Measurements from ENCODE around the gene RUNX1.
"Not testable (repeated sequence)": the region's sequence is repeated elsewhere in the genome, so short reads cannot be mapped to it uniquely, and the experiment has no call there.

RUNX1 gene

GRCh38 chr21:34966881-34967280 is 82.2 kb downstream of the RUNX1 start:
- not testable (repeated sequence) for DNase-seq

GRCh38 chr21:34965200-34966174 is 83.6 kb downstream of the RUNX1 start:
- no peak for DNase-seq

- no peak for DNase-seq
These were observed 86.4 kb downstream of the RUNX1 start for GRCh38 chr21:34962586-34963222.

GRCh38 chr21:34962136-34962535 is 87.0 kb downstream of the RUNX1 start:
- DNase-seq: no peak

- DNase-seq: no peak
These were observed 88.4 kb downstream of the RUNX1 start for GRCh38 chr21:34960687-34961086.

- DNase-seq: no peak
These were observed 89.5 kb downstream of the RUNX1 start for GRCh38 chr21:34959607-34960006.

GRCh38 chr21:34958040-34958439 is 91.1 kb downstream of the RUNX1 start:
- no peak for DNase-seq

- no peak for DNase-seq
These were observed 92.4 kb downstream of the RUNX1 start for GRCh38 chr21:34956416-34957316.

GRCh38 chr21:34953950-34954349 is 95.2 kb downstream of the RUNX1 start:
- no peak for DNase-seq

GRCh38 chr21:34952701-34953100 is 96.4 kb downstream of the RUNX1 start:
- DNase-seq: no peak

GRCh38 chr21:34951868-34952267 is 97.2 kb downstream of the RUNX1 start:
- DNase-seq: not testable (repeated sequence)

- DNase-seq: no peak
These were observed 98.1 kb downstream of the RUNX1 start for GRCh38 chr21:34950980-34951379.

GRCh38 chr21:34949499-34949898 is 99.6 kb downstream of the RUNX1 start:
- no peak for DNase-seq

- no peak for DNase-seq
These were observed 100.1 kb downstream of the RUNX1 start for GRCh38 chr21:34949030-34949429.

GRCh38 chr21:34948157-34948556 is 100.9 kb downstream of the RUNX1 start:
- no peak for DNase-seq

- no peak for DNase-seq
These were observed 102.1 kb downstream of the RUNX1 start for GRCh38 chr21:34946916-34947534.

- DNase-seq: no peak
These were observed 102.7 kb downstream of the RUNX1 start for GRCh38 chr21:34946385-34946840.

- no peak for DNase-seq
These were observed 103.8 kb downstream of the RUNX1 start for GRCh38 chr21:34945288-34945687.

- no peak for DNase-seq
These were observed 104.9 kb downstream of the RUNX1 start for GRCh38 chr21:34944015-34944755.

GRCh38 chr21:34942911-34943310 is 106.2 kb downstream of the RUNX1 start:
- DNase-seq: no peak

GRCh38 chr21:34941162-34941561 is 107.9 kb downstream of the RUNX1 start:
- DNase-seq: no peak

Measured in eye (tissue), 1 donor.